NCI-H2107 treated with DMSO at 0.1 percent for 48 hours (cell line): ENCODE results near the gene LGALSL.

ENCODE experiments used
- DNase-seq: peaks from one replicate; lab custom pipeline; 2025; ENCODE audit not compliant: unreplicated experiment; lab: John Stamatoyannopoulos, UW

The LGALSL gene

DNA sequence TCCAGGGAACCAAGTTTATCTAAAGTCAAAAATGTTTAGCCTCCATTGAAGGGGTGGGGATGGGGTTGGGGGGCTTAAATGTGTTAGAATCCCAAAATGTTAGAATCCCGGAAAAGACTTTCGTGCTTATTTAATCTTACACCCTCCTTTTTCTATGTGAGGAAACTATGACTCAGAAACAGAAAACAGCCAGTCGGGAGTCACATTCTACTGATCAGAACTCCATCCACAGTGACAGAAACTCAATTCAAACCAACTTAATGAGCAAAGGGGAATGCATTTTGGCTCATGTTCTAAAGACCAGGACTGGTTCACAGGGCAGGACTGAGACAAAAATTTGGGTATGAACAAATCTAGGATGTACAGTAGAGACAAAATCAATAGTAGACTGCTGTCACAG is 38.3 kb downstream of the LGALSL start:
- DNase-seq: no peak

DNA sequence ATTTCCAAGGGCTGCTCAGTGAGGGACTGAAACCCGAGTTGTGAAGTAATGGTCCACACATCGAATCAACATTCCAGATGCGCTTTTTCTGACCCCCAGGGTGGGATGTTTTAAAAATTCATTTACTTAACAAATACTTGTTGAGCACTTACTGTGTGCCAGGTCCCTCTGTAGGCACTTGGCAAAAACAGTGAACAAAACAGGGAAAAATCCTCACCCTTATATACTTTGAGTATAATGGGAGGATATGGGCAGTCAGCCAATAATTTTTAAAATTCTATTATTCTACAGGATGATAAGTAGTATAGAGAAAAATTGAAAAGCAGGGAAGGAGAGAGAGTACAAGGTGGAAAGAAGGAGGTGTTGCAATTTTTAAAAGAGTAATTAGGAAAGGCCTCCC is 38.9 kb downstream of the LGALSL start:
- DNase-seq: no peak

DNA sequence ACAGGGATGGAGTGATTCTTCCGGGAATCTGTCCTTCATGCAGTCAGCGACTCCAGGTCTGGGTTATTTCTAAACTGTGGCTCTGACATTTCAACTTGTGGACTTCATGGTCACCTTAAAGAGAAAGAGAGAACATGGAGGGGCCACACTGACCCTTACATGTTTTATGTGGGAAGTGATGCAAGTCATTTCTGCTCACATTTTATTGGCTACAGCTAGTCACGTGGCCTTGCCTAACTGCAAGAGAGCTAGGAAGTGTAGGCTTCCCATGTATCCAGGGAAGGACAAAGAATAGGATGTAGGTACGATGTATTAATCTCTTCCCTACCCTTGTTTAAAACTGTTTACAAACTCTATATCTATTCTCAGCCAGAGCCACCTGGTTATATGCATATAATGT is 39.8 kb downstream of the LGALSL start:
- peak; percentile 87 for DNase-seq

DNA sequence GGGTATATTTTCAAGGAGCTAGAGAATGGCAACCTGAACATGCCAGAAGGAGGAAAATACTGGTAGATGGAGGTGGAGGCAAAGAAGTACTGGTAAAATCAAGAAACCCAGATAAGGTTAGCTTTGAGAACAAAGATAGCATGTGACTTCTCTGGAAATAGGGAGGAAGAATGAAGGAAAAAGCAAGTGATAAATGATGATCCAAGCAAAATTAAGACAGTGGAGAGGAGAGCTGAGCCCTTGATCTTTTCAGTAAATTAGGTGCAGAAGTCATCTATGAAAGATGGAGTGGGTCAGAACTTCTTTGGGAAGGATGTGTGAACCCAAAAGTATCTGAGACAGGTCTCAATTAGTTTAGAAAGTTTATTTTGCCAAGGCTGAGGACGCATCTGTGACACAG is 44.5 kb downstream of the LGALSL start:
- no peak for DNase-seq

DNA sequence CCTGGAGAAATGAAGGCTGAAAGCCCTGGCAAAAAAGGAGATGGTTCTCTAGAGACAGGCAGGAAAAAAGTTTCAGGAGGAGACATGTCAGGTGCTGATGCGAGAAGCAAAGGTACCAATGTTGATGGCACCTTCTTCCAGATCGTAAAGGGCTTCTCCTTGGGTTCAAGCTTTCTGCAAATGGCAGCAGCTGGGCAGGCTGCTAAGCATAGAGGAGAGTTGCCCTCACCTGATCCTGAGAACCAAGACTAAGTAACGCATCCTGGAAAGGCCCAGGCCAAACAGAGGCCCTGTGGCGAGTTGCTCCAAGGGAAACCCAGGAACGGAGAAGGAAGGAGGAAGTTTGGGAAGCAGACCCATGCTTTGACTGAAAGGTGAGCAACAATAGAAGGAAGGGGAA is 46.6 kb downstream of the LGALSL start:
- no peak for DNase-seq

DNA sequence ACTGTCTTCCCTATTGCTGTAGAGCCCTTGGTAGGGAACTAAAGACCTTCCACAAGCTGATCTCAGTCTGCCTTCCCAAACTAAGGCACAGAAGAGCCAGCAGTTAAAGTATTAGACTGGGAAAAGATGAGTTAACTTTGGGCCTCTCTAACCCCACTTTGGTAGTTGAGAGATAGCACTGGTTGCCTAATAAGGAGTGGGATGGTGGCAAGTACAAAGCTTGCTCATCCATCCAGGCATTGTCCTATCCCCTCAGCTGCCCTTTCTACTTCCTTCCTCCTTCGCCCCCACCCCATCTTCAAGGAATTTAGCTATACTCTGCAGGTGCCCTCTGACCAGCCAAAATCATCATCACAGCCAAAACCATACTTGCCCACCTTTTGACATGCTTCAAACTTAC is 48.0 kb downstream of the LGALSL start:
- DNase-seq: no peak

DNA sequence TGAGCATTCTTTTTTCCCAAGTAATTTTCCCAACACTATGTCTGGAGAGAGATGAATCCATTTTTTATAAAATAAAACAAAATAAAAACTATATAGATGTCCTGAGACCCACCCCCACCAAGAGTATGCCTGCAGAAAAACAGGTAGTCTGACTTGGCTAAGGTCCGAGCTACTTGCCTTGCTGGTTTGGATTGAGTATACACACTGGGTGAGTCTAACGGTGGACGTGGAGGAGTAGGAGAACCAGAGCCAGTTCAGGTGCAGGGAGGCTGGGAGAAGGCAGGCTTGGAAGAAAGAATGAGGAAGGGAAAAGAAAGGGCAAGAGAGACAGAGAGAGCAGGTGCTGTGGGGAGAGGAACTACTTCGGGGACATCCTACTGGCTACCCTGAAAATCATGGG is 48.9 kb downstream of the LGALSL start:
- no peak for DNase-seq

DNA sequence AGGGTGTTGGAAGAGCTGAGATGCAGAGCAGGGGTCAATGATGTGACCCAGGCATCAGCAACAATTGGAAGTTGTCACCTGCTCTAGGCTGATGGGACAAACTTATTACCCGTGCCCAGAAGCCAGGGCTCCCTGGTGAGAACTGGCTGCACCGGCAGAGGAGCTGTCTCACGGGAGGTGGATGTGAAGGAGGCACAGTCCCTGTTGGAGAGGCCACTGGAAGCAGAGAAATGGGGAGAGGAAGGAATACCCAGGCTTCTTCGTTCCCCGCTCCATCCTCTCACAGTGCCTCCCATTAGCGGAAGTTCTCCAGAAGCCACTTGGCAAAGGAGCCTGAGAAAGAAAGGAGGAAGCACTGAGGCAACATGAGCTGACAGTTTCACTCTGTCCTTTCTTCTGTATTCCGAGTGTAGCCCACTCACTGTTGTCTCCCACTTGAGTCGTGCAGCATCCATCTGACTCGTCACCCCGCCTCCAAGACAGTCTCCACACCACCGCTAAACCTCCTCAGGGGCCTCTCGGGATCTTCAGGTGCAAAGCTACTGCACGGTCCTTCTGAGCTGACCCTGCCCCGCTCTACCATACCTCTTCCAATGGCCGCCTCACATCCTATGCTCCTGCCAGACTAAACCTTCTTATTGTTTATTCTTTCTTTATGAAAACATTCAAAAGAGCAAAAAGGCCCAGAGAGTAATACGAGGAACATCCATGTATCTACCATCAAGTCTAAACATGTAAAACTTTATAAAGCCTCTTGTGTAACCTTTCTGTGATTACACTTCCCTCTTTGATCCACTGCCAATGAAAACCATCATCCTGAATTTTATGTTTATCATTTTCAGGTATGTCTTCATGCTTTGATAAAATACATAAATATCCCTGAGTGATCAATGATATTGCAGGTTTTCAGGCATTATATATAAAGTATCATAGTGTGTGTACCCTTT is 51.1 kb downstream of the LGALSL start:
- DNase-seq: no peak

DNA sequence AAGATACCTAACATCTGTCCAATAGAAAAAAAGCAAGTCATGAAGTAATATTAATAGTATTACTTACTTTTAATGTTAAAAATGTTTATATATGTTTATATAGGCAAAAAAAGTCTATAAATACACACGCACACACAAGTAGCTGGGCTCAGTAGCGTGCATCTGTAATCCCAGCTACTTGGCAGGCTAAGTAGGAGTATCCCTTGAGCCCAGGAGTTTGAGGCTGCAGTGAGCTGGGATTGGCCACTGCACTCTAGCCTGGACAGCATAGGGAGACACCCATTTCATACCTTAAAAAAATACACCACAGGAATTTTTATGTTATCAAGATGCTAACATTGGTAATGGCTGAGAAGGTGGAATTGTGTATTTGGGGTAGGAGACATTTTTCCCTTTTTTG is 52.7 kb downstream of the LGALSL start:
- DNase-seq: no peak
